ENCODE results near the gene COL3A1.

Gene COL3A1

DNA sequence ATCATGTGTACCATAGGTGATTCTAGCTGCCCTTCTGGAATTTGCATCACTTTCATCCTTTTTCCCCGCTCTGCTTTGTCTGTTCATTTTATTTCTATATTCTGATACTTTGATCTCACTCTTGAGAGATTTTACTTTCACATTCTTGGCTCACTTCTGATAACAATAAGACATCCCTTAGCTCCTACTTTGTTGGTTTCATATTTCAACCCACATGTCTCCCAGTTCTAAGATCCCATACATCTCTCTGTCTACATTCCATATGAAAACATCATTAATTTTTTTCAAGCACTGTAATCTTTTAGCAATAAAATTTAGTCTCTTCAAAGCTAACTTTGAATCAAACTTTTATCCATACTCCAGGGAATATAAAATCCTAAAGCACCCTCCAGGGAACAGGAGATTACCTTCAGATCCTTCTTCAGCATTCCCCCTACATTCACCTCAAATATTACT lies 75.6 kb downstream of the COL3A1 start:
- TF ChIP-seq, protein P1, sequence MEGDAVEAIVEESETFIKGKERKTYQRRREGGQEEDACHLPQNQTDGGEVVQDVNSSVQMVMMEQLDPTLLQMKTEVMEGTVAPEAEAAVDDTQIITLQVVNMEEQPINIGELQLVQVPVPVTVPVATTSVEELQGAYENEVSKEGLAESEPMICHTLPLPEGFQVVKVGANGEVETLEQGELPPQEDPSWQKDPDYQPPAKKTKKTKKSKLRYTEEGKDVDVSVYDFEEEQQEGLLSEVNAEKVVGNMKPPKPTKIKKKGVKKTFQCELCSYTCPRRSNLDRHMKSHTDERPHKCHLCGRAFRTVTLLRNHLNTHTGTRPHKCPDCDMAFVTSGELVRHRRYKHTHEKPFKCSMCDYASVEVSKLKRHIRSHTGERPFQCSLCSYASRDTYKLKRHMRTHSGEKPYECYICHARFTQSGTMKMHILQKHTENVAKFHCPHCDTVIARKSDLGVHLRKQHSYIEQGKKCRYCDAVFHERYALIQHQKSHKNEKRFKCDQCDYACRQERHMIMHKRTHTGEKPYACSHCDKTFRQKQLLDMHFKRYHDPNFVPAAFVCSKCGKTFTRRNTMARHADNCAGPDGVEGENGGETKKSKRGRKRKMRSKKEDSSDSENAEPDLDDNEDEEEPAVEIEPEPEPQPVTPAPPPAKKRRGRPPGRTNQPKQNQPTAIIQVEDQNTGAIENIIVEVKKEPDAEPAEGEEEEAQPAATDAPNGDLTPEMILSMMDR (IDR thresholded peaks at IDR 0.05; ENCODE audit: low read depth, low read length, missing control alignments) = no peak
- H3K4me3 ChIP-seq (ENCODE audit: low read depth, low read length) = no peak overlapping the region
- no peak for DNase-seq (ENCODE audit: low read depth)

DNA sequence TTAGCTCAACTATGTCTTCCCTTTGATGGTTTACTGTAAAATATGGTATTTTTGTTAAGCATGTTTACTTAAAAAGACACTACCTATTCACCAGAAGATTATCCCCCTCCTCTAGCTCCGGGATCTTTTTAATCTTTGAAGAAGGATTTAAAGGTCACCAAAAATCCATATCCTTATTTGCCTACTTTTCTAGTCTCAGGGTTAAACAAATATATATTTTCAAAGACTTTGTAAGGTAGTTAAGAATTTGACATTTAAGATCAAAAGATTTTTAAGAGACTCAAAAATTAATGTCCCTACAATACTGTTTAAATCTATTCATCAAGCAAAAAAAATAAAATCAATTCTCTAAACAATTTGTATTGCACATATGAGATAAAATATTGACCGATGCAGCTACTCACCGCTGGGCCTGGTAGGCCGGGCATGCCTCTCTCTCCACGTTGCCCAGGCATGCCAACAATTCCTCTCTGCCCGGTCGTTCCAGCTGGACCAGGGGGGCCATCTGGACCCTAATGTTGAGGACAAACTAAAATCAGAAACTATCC lies 76.1 kb downstream of the COL3A1 start:
- DNase-seq (ENCODE audit: low read depth) = no peak
- no peak overlapping the region for H3K4me3 ChIP-seq (ENCODE audit: low read depth, low read length)
- TF ChIP-seq, protein P1 (IDR thresholded peaks at IDR 0.05; ENCODE audit: low read depth, low read length, missing control alignments) = no peak

- no peak overlapping the region for H3K4me3 ChIP-seq (ENCODE audit: low read depth, low read length)
- DNase-seq (ENCODE audit: low read depth) = no peak
- TF ChIP-seq, protein P1 (IDR thresholded peaks at IDR 0.05; ENCODE audit: low read depth, low read length, missing control alignments) = no peak
Observed at GRCh38 chr2:189056200-189057106, 82.3 kb downstream of the COL3A1 start.

GRCh38 chr2:189057316-189057715 lies 83.1 kb downstream of the COL3A1 start:
- DNase-seq (ENCODE audit: low read depth) = no peak
- TF ChIP-seq, protein P1 (IDR thresholded peaks at IDR 0.05; ENCODE audit: low read depth, low read length, missing control alignments) = no peak
- no peak overlapping the region for H3K4me3 ChIP-seq (ENCODE audit: low read depth, low read length)

DNA sequence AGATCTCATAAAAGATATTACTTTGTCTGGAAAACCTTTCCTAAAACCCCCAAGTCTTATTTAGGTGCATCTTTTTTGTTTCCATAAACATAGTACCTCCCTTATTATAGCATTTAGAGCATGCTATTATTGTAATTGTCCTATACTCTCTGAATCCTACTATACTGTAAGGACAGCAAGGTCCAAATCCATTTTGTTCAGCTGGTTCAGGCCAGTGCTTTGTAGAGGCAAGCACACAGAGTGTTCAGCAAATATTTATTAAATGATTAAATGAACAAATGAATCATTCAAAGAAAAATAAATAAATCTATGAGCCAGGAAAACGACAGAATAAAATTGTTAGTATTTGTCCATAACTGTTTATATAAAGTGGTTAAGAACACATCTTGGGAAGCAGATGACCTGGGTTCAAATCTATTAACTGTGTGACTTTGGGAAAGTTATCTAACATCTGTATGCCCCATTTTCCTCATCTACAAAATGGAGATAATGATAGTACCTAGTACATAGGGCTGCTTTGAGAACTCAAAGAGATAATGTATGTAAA lies 86.0 kb downstream of the COL3A1 start:
- no peak for DNase-seq (ENCODE audit: low read depth)
- TF ChIP-seq, protein P1 (IDR thresholded peaks at IDR 0.05; ENCODE audit: low read depth, low read length, missing control alignments) = no peak
- no peak overlapping the region for H3K4me3 ChIP-seq (ENCODE audit: low read depth, low read length)
